ENCODE results near the gene OGFOD1. TPM values are rescaled to one million over a fixed set of nuclear protein-coding genes. Genes with fewer than 3 reads are reported as not detected.

Gene OGFOD1
- total RNA-seq, 1 donor from 2014 or later = 107 TPM

DNA sequence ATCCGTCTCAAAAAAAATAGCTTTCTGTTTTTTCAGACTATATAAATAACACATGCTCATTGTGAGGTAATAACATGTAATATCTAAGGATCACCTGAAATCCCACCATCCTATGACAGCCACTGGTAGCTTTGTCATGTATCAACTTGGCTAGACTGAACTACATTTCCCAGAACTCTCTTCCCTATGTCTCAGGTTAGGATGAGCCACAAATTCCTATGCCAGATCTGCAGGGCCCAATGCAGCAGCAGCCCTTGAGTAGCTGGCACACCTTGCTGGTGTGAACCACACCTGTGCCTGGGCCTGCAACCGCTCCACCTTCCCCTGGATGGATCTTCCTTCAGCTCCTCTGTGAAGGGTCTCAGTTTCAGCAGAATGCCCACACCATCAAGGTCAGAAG lies 28.1 kb downstream of the OGFOD1 start:
- no peaks in the 10 kb centered on the region for H3K79me2 ChIP-seq (ENCODE audit: insufficient read depth, low read length)
- H3K9me3 ChIP-seq (ENCODE audit: insufficient read depth, low read depth, low read length) = no peaks in the 10 kb centered on the region
- FAIRE-seq (no peak), DNase-seq (ENCODE audit: low read depth) (no peak)
- peaks cover 16% of the 10 kb centered on the region for H3K4me1 ChIP-seq (ENCODE audit: insufficient read depth, low read length)
- no peak overlapping the region for H2AFZ ChIP-seq (ENCODE audit: low read depth, low read length)
- no peak overlapping the region for H3K27ac ChIP-seq (ENCODE audit: low read depth, low read length)
- peaks cover 26% of the 10 kb centered on the region for H3K36me3 ChIP-seq (ENCODE audit: insufficient read depth, low read length)
- no peak overlapping the region for H3K27ac Mint-ChIP-seq (ENCODE audit: unreplicated experiment)
- no peak overlapping the region for H3K4me2 ChIP-seq (ENCODE audit: low read length)
- no peaks in the 10 kb centered on the region for H3K27me3 Mint-ChIP-seq (ENCODE audit: low read depth, unreplicated experiment)
- H3K4me3 Mint-ChIP-seq (ENCODE audit: unreplicated experiment) = no peak overlapping the region
- peaks cover 17% of the 10 kb centered on the region for H3K36me3 Mint-ChIP-seq (ENCODE audit: low read depth, unreplicated experiment)
- H3K27me3 ChIP-seq (ENCODE audit: insufficient read depth, low read length) = no peaks in the 10 kb centered on the region
- H4K20me1 ChIP-seq (ENCODE audit: insufficient read depth, low read length) = no peaks in the 10 kb centered on the region
- H3K4me3 ChIP-seq (ENCODE audit: insufficient read depth, low read depth, low read length) = no peak overlapping the region
- H3K9me3 Mint-ChIP-seq (ENCODE audit: unreplicated experiment) = no peaks in the 10 kb centered on the region
- TF ChIP-seq, protein P1, sequence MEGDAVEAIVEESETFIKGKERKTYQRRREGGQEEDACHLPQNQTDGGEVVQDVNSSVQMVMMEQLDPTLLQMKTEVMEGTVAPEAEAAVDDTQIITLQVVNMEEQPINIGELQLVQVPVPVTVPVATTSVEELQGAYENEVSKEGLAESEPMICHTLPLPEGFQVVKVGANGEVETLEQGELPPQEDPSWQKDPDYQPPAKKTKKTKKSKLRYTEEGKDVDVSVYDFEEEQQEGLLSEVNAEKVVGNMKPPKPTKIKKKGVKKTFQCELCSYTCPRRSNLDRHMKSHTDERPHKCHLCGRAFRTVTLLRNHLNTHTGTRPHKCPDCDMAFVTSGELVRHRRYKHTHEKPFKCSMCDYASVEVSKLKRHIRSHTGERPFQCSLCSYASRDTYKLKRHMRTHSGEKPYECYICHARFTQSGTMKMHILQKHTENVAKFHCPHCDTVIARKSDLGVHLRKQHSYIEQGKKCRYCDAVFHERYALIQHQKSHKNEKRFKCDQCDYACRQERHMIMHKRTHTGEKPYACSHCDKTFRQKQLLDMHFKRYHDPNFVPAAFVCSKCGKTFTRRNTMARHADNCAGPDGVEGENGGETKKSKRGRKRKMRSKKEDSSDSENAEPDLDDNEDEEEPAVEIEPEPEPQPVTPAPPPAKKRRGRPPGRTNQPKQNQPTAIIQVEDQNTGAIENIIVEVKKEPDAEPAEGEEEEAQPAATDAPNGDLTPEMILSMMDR (IDR thresholded peaks at IDR 0.05; ENCODE audit: insufficient read depth, low read depth, low read length) = no peak
- TF ChIP-seq EZH2 (IDR thresholded peaks at IDR 0.05; ENCODE audit: insufficient read depth, low read length) = no peak
- H3K9ac ChIP-seq (ENCODE audit: low read length) = no peak overlapping the region
- H3K4me1 Mint-ChIP-seq (ENCODE audit: low read depth, unreplicated experiment) = peaks cover 32% of the 10 kb centered on the region

DNA sequence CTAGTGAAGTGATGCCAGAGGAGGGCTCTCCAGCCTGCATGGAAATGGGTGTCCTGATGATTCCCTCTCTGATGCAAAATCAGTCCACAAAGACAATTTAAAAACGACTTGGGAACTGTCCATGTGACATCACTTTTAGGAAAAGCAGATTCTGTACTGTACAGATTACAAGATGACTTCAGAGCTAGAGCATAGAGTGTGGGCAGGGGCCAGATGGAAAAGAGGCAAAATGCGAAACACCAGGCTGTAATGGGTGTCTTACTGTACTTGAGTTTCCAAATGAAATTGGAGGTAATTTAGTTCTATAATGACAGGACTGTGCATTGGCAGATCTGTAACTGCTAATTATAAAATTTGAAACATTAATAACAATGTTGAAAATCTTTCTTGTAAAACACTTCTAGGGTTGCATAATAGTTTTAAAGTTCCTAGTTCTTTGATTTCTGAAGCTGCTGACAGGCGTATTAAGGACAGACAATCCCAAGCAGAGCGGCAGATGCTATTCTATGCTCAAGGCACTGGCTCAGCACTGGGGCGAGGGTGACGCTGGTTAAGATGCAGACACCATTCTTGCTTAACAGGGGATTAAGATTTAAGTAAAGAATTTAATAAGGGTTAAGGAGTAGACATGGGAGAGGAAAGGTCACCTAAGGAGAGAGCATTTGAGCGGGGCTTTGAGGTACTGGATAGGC lies 29.6 kb downstream of the OGFOD1 start:
- peaks cover 16% of the 10 kb centered on the region for H3K4me1 ChIP-seq (ENCODE audit: insufficient read depth, low read length)
- no peak overlapping the region for H3K27ac Mint-ChIP-seq (ENCODE audit: unreplicated experiment)
- no peak overlapping the region for H3K27ac ChIP-seq (ENCODE audit: low read depth, low read length)
- FAIRE-seq = no peak
- no peaks in the 10 kb centered on the region for H3K9me3 ChIP-seq (ENCODE audit: insufficient read depth, low read depth, low read length)
- H3K36me3 ChIP-seq (ENCODE audit: insufficient read depth, low read length) = peaks cover 15% of the 10 kb centered on the region
- H3K4me3 ChIP-seq (ENCODE audit: insufficient read depth, low read depth, low read length) = no peak overlapping the region
- H3K27me3 Mint-ChIP-seq (ENCODE audit: low read depth, unreplicated experiment) = no peaks in the 10 kb centered on the region
- DNase-seq (ENCODE audit: low read depth) = no peak
- H3K27me3 ChIP-seq (ENCODE audit: insufficient read depth, low read length) = no peaks in the 10 kb centered on the region
- H3K9ac ChIP-seq (ENCODE audit: low read length) = no peak overlapping the region
- peaks cover 17% of the 10 kb centered on the region for H3K36me3 Mint-ChIP-seq (ENCODE audit: low read depth, unreplicated experiment)
- TF ChIP-seq, protein P1 (IDR thresholded peaks at IDR 0.05; ENCODE audit: insufficient read depth, low read depth, low read length) = no peak
- TF ChIP-seq EZH2 (IDR thresholded peaks at IDR 0.05; ENCODE audit: insufficient read depth, low read length) = no peak
- H3K9me3 Mint-ChIP-seq (ENCODE audit: unreplicated experiment) = no peaks in the 10 kb centered on the region
- H3K4me2 ChIP-seq (ENCODE audit: low read length) = no peak overlapping the region
- no peak overlapping the region for H3K4me3 Mint-ChIP-seq (ENCODE audit: unreplicated experiment)
- H3K4me1 Mint-ChIP-seq (ENCODE audit: low read depth, unreplicated experiment) = peaks cover 32% of the 10 kb centered on the region
- H4K20me1 ChIP-seq (ENCODE audit: insufficient read depth, low read length) = no peaks in the 10 kb centered on the region
- no peaks in the 10 kb centered on the region for H3K79me2 ChIP-seq (ENCODE audit: insufficient read depth, low read length)
- H2AFZ ChIP-seq (ENCODE audit: low read depth, low read length) = no peak overlapping the region

DNA sequence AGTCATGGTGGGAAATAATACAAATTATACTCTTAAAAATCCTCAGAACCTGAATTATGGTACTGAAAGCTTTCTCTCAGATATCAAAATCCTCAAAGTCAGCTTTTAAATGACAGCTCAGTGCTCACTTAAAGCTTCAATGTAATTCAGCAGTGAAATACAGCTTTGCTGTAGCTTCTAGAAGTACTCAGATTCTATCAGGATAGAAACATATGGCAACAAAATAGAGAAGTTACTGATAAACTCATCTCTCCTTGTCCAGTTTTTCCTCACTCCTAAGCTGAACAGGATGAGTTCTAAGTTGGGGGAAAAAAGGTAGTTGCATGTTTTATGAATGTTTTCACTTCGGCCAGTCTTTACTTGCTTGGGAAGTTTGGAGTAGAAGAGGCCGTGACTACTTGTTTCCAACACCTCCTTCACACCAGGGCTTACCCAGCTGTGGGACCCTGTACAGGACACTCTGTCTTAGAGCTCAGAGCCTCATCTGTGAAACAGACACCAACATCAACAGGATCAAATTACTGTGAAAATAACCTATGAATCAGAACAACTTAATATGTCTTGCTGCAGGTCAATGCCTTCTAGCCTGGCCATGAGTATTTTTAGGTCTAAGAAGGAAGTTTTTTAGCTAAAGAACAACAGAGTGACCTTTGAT lies 30.2 kb downstream of the OGFOD1 start:
- H2AFZ ChIP-seq (ENCODE audit: low read depth, low read length) = no peak overlapping the region
- no peak overlapping the region for H3K4me2 ChIP-seq (ENCODE audit: low read length)
- H3K9me3 ChIP-seq (ENCODE audit: insufficient read depth, low read depth, low read length) = no peaks in the 10 kb centered on the region
- no peak for FAIRE-seq
- H3K4me1 Mint-ChIP-seq (ENCODE audit: low read depth, unreplicated experiment) = peaks cover 28% of the 10 kb centered on the region
- peaks cover 14% of the 10 kb centered on the region for H3K4me1 ChIP-seq (ENCODE audit: insufficient read depth, low read length)
- no peak overlapping the region for H3K27ac Mint-ChIP-seq (ENCODE audit: unreplicated experiment)
- peaks cover 15% of the 10 kb centered on the region for H3K36me3 Mint-ChIP-seq (ENCODE audit: low read depth, unreplicated experiment)
- no peak overlapping the region for H3K27ac ChIP-seq (ENCODE audit: low read depth, low read length)
- no peaks in the 10 kb centered on the region for H3K9me3 Mint-ChIP-seq (ENCODE audit: unreplicated experiment)
- H3K9ac ChIP-seq (ENCODE audit: low read length) = no peak overlapping the region
- DNase-seq (ENCODE audit: low read depth) = peak; percentile 23
- no peak overlapping the region for H3K4me3 ChIP-seq (ENCODE audit: insufficient read depth, low read depth, low read length)
- H3K4me3 Mint-ChIP-seq (ENCODE audit: unreplicated experiment) = no peak overlapping the region
- H3K79me2 ChIP-seq (ENCODE audit: insufficient read depth, low read length) = no peaks in the 10 kb centered on the region
- no peaks in the 10 kb centered on the region for H4K20me1 ChIP-seq (ENCODE audit: insufficient read depth, low read length)
- TF ChIP-seq, protein P1 (IDR thresholded peaks at IDR 0.05; ENCODE audit: insufficient read depth, low read depth, low read length) = no peak
- TF ChIP-seq EZH2 (IDR thresholded peaks at IDR 0.05; ENCODE audit: insufficient read depth, low read length) = no peak
- H3K36me3 ChIP-seq (ENCODE audit: insufficient read depth, low read length) = peaks cover 12% of the 10 kb centered on the region
- H3K27me3 ChIP-seq (ENCODE audit: insufficient read depth, low read length) = no peaks in the 10 kb centered on the region
- H3K27me3 Mint-ChIP-seq (ENCODE audit: low read depth, unreplicated experiment) = no peaks in the 10 kb centered on the region

All from astrocyte (in vitro differentiated cells and primary cell).